Sigmoid colon (tissue), 7 donors: ENCODE measurements around the gene APBB2. TPM values are rescaled to one million over a fixed set of nuclear protein-coding genes. Genes with fewer than 3 reads are reported as not detected.
"Not testable (repeated sequence)": the region's sequence is repeated elsewhere in the genome, so short reads cannot be mapped to it uniquely, and the experiment has no call there.

Source experiments
- DNase-seq: peaks from one replicate; pipeline ENCODE4 v3.0.0-alpha.2; 2019
- H3K27ac ChIP-seq, 4 donors: fragments of 200-600 bp; sonication (generic); one replicate each; pipeline ENCODE4 v1.5.1; 2016 to 2019; ENCODE audit warnings: mild to moderate bottlenecking in 1 of 4
- H3K27me3 ChIP-seq, 3 donors: fragments of 200-600 bp; sonication (generic); one replicate each; pipeline ENCODE4 v1.5.1; 2019; ENCODE audit warnings: mild to moderate bottlenecking in 1 of 3
- H3K36me3 ChIP-seq, 4 donors: fragments of 200-600 bp; sonication (generic); one replicate each; pipeline ENCODE4 v1.5.1; 2016 to 2019
- H3K4me1 ChIP-seq, 4 donors: fragments of 200-600 bp; sonication (generic); one replicate each; pipeline ENCODE4 v1.5.1; 2017 to 2019
- H3K4me3 ChIP-seq, 4 donors: fragments of 200-600 bp; sonication (generic); one replicate each; pipeline ENCODE4 v1.5.1; 2017 to 2019; ENCODE audit warnings: mild to moderate bottlenecking in 2 of 4, moderate library complexity in 1 of 4
- H3K9me3 ChIP-seq, 4 donors: fragments of 200-600 bp in 3 of 4; sonication (generic) in 3 of 4; one replicate each; pipeline versions ENCODE4 v1.5.1 to v1.6.1; 2013 to 2019
- EP300 ChIP-seq, 4 donors: sonication (generic); formaldehyde crosslinking; IDR thresholded peaks; one replicate each; pipeline ENCODE4 v1.6.1; 2017; ENCODE audit warnings: antibody characterized with exemption in 4 of 4
- POLR2A ChIP-seq, 2 donors: fragments of 450-650 bp; IDR thresholded peaks; one replicate each; pipeline ENCODE4 v1.6.1; 2016; ENCODE audit warnings: antibody characterized with exemption in 2 of 2, mild to moderate bottlenecking in 2 of 2, moderate library complexity in 2 of 2
- POLR2AphosphoS5 ChIP-seq, 4 donors: sonication (generic); formaldehyde crosslinking; IDR thresholded peaks; one replicate each; pipeline ENCODE4 v1.6.1; 2017; ENCODE audit warnings: antibody characterized with exemption in 4 of 4
- WGBS, 2 donors: extraction: QIAGEN DNeasy Blood & Tissue Kit; methylation state at CpG; one replicate each; pipeline ENCODE4 v1.1.7; 2013; 5-methylcytosine and 5-hydroxymethylcytosine counted together
- intact Hi-C: fragments of 100-400 bp; cut with DNase I; formaldehyde crosslinking; loops from one replicate; pipeline ENCODE4 v1.15.1; 2023
- polyA plus RNA-seq, 3 donors: library from polyadenylated mRNA; stranded (reverse); fragments of 200-250 nt; gene quantifications; one replicate each; pipeline ENCODE4 v1.2.3, GENCODE V29; 2013
- total RNA-seq, 4 donors: library from RNA; depleted of rRNA; stranded (reverse); fragments of >200 nt; gene quantifications; one replicate each; pipeline ENCODE4 v1.1.0, GENCODE V29; 2016
- TF ChIP-seq, protein P1 (sequence below), 4 experiments: fragments of 450-650 bp in 3 of 4; fragments of 200-600 bp in 1 of 4; IDR thresholded peaks; one replicate each; pipeline ENCODE4 v1.5.1; 2016 to 2019; ENCODE audit warnings: antibody characterized with exemption in 4 of 4, mild to moderate bottlenecking in 3 of 4, moderate library complexity in 2 of 4
- donor health status: healthy with polysubstance abuse.
- donor health status: Bipolar disorder and iron deficiency.
- donor health status: healthy.

APBB2 gene
- total and polyA plus RNA-seq, 7 donors = 7.8 to 108 (median 69.1) TPM

DNA sequence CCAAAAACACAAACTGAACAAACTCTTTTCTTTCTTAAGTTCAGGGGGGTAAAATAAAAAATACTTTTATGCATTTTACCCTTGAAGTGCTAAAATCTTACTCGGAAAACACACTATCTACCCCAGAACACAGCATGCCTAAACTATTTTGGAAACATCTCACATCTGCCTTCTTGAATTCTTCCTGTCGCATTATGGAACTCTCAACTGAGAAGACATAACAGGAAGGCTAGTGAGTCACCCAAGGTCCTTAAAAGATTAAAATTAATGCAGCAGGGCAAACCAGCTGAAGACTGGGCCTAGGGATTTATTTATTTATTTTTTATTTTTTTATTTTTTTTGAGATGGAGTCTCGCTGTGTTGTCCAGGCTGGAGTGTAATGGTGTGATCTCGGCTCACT, 208.2 kb downstream of the APBB2 start:
- Histone ChIP-seq H3K4me1 (peaks cover 0 to 7% (median 0%) of the 10 kb centered on the region in 4 donors), H3K27me3 (no peaks in the 10 kb centered on the region), H3K27ac (no peak overlapping the region), H3K4me3 (no peak overlapping the region), H3K36me3 (no peaks in the 10 kb centered on the region), H3K9me3 (no peaks in the 10 kb centered on the region)
- DNase-seq = no peak
- WGBS, 2 donors = 89 to 96% methylated on average over 4 of the region's 4 CpGs
- TF ChIP-seq EP300 (IDR thresholded peaks at IDR 0.05) (no peak), POLR2AphosphoS5 (IDR thresholded peaks at IDR 0.05) (no peak), POLR2A (IDR thresholded peaks at IDR 0.05) (no peak)
- TF ChIP-seq, protein P1, sequence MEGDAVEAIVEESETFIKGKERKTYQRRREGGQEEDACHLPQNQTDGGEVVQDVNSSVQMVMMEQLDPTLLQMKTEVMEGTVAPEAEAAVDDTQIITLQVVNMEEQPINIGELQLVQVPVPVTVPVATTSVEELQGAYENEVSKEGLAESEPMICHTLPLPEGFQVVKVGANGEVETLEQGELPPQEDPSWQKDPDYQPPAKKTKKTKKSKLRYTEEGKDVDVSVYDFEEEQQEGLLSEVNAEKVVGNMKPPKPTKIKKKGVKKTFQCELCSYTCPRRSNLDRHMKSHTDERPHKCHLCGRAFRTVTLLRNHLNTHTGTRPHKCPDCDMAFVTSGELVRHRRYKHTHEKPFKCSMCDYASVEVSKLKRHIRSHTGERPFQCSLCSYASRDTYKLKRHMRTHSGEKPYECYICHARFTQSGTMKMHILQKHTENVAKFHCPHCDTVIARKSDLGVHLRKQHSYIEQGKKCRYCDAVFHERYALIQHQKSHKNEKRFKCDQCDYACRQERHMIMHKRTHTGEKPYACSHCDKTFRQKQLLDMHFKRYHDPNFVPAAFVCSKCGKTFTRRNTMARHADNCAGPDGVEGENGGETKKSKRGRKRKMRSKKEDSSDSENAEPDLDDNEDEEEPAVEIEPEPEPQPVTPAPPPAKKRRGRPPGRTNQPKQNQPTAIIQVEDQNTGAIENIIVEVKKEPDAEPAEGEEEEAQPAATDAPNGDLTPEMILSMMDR (IDR thresholded peaks at IDR 0.05) = no peak
- intact Hi-C loops = no loop called here

DNA sequence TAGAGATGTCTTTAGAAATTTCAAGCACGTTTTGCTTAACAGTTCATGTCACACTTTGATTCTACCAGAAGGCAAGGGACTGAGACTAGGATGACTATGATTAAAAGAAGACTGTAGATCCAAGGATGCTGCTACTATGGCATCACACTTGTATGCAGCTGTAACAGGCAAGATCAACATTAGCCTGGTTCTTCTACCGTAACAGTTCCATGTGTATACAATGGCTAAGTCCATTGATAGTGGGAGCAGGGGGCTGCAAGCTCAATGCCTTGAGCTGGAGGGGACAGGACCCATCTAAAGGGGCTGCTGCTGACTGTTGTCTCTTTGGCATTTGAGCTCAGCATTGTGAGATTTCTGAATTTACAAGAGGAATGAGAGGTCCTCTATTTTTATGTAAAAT, 212.0 kb downstream of the APBB2 start:
- H3K4me3 ChIP-seq = no peak overlapping the region
- H3K9me3 ChIP-seq = no peaks in the 10 kb centered on the region
- no peak overlapping the region for H3K27ac ChIP-seq
- H3K4me1 ChIP-seq = no peaks in the 10 kb centered on the region
- H3K36me3 ChIP-seq = no peaks in the 10 kb centered on the region
- no peak for DNase-seq
- 86 to 87% methylated on average over 2 of the region's 2 CpGs for WGBS, 2 donors
- intact Hi-C loops = no loop called here
- H3K27me3 ChIP-seq = no peaks in the 10 kb centered on the region
- TF ChIP-seq POLR2AphosphoS5 (IDR thresholded peaks at IDR 0.05) (no peak), EP300 (IDR thresholded peaks at IDR 0.05) (no peak), POLR2A (IDR thresholded peaks at IDR 0.05) (no peak)
- TF ChIP-seq, protein P1 (IDR thresholded peaks at IDR 0.05) = no peak

DNA sequence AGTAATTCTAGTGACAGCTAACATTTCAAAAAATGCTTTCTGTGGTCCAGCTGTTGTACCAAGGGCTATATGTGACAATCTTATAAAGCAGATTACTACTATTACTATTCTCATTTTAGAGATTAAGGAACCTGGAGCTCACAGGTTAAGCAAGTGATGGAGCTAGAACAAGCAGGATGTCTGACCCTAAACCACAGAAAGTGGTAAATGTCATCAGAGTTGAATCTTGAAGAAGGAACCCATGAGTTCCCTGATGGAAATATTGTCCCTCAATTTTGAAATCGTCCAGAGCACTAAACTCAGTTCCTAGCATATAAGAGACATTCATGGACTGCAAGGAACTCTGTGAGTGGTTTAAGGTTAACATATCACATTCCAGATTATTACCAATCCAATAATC, 214.0 kb downstream of the APBB2 start:
- no peak for DNase-seq
- intact Hi-C loops = no loop called here
- Histone ChIP-seq H3K9me3 (no peaks in the 10 kb centered on the region), H3K4me3 (no peak overlapping the region), H3K4me1 (no peaks in the 10 kb centered on the region), H3K27ac (no peak overlapping the region), H3K27me3 (no peaks in the 10 kb centered on the region), H3K36me3 (no peaks in the 10 kb centered on the region)
- 83 to 84% methylated on average over 1 of the region's 1 CpG for WGBS, 2 donors
- TF ChIP-seq POLR2AphosphoS5 (IDR thresholded peaks at IDR 0.05) (no peak), EP300 (IDR thresholded peaks at IDR 0.05) (no peak), POLR2A (IDR thresholded peaks at IDR 0.05) (no peak)
- TF ChIP-seq, protein P1 (IDR thresholded peaks at IDR 0.05) = no peak

DNA sequence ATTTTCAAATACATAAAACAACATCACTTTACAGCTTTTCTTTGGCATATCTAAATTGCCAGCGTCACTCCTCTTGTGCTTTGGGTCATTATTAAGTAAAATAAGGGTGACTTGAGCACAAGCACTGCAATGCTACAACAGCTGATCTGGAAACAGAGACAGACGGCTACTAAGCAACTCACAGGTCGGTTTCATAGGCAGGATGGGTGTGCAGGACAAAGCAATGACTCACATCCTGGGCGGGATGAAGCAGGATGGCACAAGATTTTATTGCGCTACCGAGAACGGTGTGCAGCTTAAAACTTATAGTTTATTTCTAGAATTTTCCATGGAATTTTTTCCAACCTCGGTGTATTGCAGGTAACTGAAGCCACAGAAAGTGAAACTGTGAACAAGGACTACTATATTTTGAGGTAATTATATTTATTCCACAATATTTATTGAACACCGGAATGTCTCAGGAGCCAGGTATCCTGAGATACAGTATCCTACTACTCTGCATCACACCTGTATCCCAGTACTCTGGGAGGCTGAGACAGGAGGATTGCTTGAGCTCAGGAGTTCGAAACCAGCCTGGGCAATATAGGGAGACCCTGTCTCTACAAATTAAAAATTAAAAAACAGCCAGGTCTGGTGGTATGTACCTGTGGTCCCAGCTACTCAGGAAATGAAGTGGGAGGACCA, 215.5 kb downstream of the APBB2 start:
- no peak for TF ChIP-seq EP300 (IDR thresholded peaks at IDR 0.05)
- TF ChIP-seq POLR2A (IDR thresholded peaks at IDR 0.05) = no peak
- TF ChIP-seq, protein P1 (IDR thresholded peaks at IDR 0.05) = no peak
- TF ChIP-seq POLR2AphosphoS5 (IDR thresholded peaks at IDR 0.05) = no peak
- H3K4me1 ChIP-seq = no peaks in the 10 kb centered on the region
- intact Hi-C loops = no loop called here
- no peaks in the 10 kb centered on the region for H3K36me3 ChIP-seq
- WGBS, 2 donors = 89% methylated on average over 10 of the region's 10 CpGs
- no peak for DNase-seq
- no peaks in the 10 kb centered on the region for H3K27me3 ChIP-seq
- no peak overlapping the region for H3K4me3 ChIP-seq
- peak overlapping the region in 1 of 4 donors; percentile 7 for H3K27ac ChIP-seq
- H3K9me3 ChIP-seq = no peaks in the 10 kb centered on the region

DNA sequence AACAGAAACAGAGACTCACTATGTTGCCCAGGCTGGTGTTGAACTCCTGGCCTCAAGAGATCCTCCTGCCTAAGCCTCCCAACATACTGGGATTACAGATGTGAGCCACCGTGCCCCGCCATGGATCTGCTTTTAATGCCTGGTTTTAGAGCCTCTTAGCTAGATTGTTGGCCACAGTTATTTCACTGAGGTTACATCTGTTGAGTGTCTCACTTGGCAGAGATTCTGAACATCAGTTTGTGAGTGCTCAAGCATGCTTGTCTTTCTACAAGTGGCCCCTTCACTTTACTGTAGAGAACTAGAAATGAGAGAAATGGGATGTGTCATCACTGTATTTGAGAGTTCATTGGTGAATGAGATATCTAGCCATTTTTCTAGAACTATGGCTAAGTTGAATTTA, 218.5 kb downstream of the APBB2 start:
- TF ChIP-seq, protein P1 (IDR thresholded peaks at IDR 0.05) = no peak
- no peak for TF ChIP-seq EP300 (IDR thresholded peaks at IDR 0.05)
- H3K4me3 ChIP-seq = no peak overlapping the region
- no peaks in the 10 kb centered on the region for H3K4me1 ChIP-seq
- intact Hi-C loops = no loop called here
- H3K9me3 ChIP-seq = no peaks in the 10 kb centered on the region
- 84 to 85% methylated on average over 2 of the region's 2 CpGs for WGBS, 2 donors
- no peaks in the 10 kb centered on the region for H3K36me3 ChIP-seq
- DNase-seq = no peak
- no peak overlapping the region for H3K27ac ChIP-seq
- no peaks in the 10 kb centered on the region for H3K27me3 ChIP-seq

DNA sequence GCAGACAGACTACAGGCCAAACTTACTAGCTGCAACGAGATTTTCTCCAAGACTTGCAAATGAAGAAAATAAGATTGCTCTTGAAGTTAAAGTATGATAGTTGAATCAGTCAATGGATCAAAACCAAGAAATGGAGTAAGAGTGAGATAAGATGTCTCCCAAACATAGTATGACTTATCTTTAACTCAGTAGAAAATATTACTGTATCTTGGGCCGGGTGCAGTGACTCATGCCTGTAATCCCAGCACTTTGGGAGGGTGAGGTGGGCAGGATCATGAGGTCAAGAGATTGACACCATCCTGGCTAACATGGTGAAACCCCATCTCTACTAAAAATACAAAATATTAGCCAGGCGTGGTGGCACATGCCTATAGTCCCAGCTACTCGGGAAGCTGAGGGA, 220.0 kb downstream of the APBB2 start:
- H3K4me3 ChIP-seq, H3K27ac ChIP-seq, H3K9me3 ChIP-seq, DNase-seq, H3K4me1 ChIP-seq, intact Hi-C loops, H3K36me3 ChIP-seq, H3K27me3 ChIP-seq: not testable (repeated sequence)
- WGBS, 2 donors = 92 to 94% methylated on average over 4 of the region's 4 CpGs

DNA sequence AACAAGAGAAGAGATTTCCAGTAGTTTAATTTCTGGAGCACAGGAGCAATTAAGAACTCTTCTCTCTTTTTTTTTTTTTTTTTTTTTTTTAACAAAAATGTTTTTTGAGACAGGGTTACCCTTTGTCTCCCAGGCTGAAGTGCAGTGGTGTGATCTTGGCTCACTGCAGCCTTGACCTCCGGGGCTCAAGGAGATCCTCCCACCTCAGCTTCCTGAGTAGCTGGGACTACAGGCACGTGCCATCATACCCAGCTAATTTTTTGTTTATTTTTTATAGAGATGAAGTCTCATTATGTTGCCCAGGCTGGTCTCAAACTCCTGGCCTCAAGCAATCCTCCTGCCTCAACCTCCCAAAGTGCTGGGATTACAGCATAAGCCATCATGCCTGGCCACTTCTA, 221.0 kb downstream of the APBB2 start:
- H3K27me3 ChIP-seq, H3K4me3 ChIP-seq, DNase-seq, H3K27ac ChIP-seq, H3K9me3 ChIP-seq, H3K4me1 ChIP-seq, H3K36me3 ChIP-seq, intact Hi-C loops: not testable (repeated sequence)
- 68 to 81% methylated on average over 2 of the region's 2 CpGs for WGBS, 2 donors
